Left ventricle myocardium superior (tissue), 1 donor: ENCODE results near the gene SH3BGR. TPM values are rescaled to one million over a fixed set of nuclear protein-coding genes. Genes with fewer than 3 reads are reported as not detected.

Experiments
- microRNA-seq: library from miRNA; unstranded; fragments of <30 nt; microRNA quantifications from one replicate; pipeline ENCODE4 v1.2.0, GENCODE V29; 2020; ENCODE audit warnings: borderline number of aligned reads
- total RNA-seq: library from RNA; stranded (reverse); fragmentation: NEBNext Ultra II Directional; extraction: Animal tissue kit (Norgen Biotek cat#: 25700); gene quantifications from one replicate; pipeline ENCODE4 v1.2.1, GENCODE V29; 2021
- donor health status: DM: no; HTN: yes; CAD: no; lungs with severe emphysema.

The SH3BGR gene
- total RNA-seq, 1 donor from 2014 or later = 127 TPM

Small RNAs within 50 kb of the gene (microRNA-seq; reads per million reads assigned to microRNA genes)
- not detected for gene MIR6508

Other genes starting within 250 kb of the SH3BGR start
- gene BRWD1, start 138.3 kb upstream of the SH3BGR start, total RNA-seq = 34.2 TPM
- gene HMGN1, start 102.9 kb upstream of the SH3BGR start, total RNA-seq = 75.4 TPM
- 0.40 TPM for gene LCA5L, start 6.2 kb upstream of the SH3BGR start, total RNA-seq
- 0.10 TPM for gene B3GALT5, start 161.0 kb downstream of the SH3BGR start, total RNA-seq